PC-3 (cell line): ENCODE measurements around the gene TOLLIP. TPM values are rescaled to one million over a fixed set of nuclear protein-coding genes. Genes with fewer than 3 reads are reported as not detected.

Source experiments
- ATAC-seq: fragments of 200-7000 bp; cut with Tn5 transposase; 2 replicates; pipeline ENCODE4 v1.9.1; 2020; ENCODE audit warnings: mild to moderate bottlenecking, moderate library complexity
- BruUV-seq: library from RNA; stranded (reverse); fragments of 400-500 nt; replicated peaks from 2 replicates; lab custom pipeline; 2021; lab: Mats Ljungman, UMichigan
- CTCF ChIA-PET: fragments of 300-600 bp; sonication (Branson Sonifier 250); formaldehyde crosslinking; loops from one replicate; lab custom pipeline; 2022; ENCODE audit warnings: antibody characterized with exemption; lab: Charles Lee
- POLR2A ChIA-PET: fragments of 300-600 bp; sonication (Branson Sonifier 250); formaldehyde crosslinking; loops from one replicate; lab custom pipeline; 2022; ENCODE audit warnings: antibody characterized with exemption; ENCODE audit not compliant: unreplicated experiment; lab: Charles Lee
- DNase-seq: peaks from one replicate; pipeline ENCODE4 v3.0.0-alpha.2; 2015
- H2AFZ ChIP-seq: fragments of 300-600 bp; sonication (generic); 2 replicates; pipeline ENCODE4 v1.6.0; 2016; ENCODE audit warnings: antibody characterized with exemption, low read length
- H3F3A ChIP-seq: fragments of 300-600 bp; sonication (generic); one replicate; pipeline ENCODE4 v1.6.0; 2017; ENCODE audit warnings: antibody characterized with exemption, low read length, control low read depth, mild to moderate bottlenecking; ENCODE audit not compliant: unreplicated experiment
- H3K27ac ChIP-seq: fragments of 300-600 bp; sonication (generic); 2 replicates; pipeline ENCODE4 v1.5.1; 2016; ENCODE audit warnings: mild to moderate bottlenecking, low read length
- H3K27me3 ChIP-seq: fragments of 300-600 bp; sonication (generic); 2 replicates; pipeline ENCODE4 v1.6.1; 2016; ENCODE audit warnings: low read length, mixed read lengths
- H3K36me3 ChIP-seq: fragments of 300-600 bp; sonication (generic); 2 replicates; pipeline ENCODE4 v1.6.1; 2016; ENCODE audit warnings: low read depth, mixed run types, low read length, mixed read lengths
- H3K4me1 ChIP-seq: fragments of 300-600 bp; sonication (generic); 2 replicates; pipeline ENCODE4 v1.5.1; 2016; ENCODE audit warnings: low read length; ENCODE audit not compliant: insufficient read depth
- H3K4me2 ChIP-seq: fragments of 300-600 bp; sonication (generic); 2 replicates; pipeline ENCODE4 v1.6.0; 2016; ENCODE audit warnings: low read length
- H3K4me3 ChIP-seq: fragments of 300-600 bp; sonication (generic); 2 replicates; pipeline ENCODE4 v1.5.1; 2016; ENCODE audit warnings: mild to moderate bottlenecking, low read length, mixed read lengths
- H3K79me2 ChIP-seq: fragments of 300-600 bp; sonication (generic); 2 replicates; pipeline ENCODE4 v1.6.1; 2017; ENCODE audit warnings: low read length, mixed read lengths
- H3K9ac ChIP-seq: fragments of 300-600 bp; sonication (generic); 2 replicates; pipeline ENCODE4 v1.6.0; 2016; ENCODE audit warnings: mild to moderate bottlenecking, low read length
- H3K9me2 ChIP-seq: fragments of 300-600 bp; sonication (generic); replicated peaks from 2 replicates; pipeline ENCODE4 v1.6.1; 2016; ENCODE audit warnings: mixed run types, low read length, mixed read lengths
- H3K9me3 ChIP-seq: fragments of 300-600 bp; sonication (generic); 2 replicates; pipeline ENCODE4 v1.6.1; 2016; ENCODE audit warnings: low read length, mixed read lengths
- H4K20me1 ChIP-seq: fragments of 300-600 bp; sonication (generic); 2 replicates; pipeline ENCODE4 v1.6.1; 2016; ENCODE audit warnings: low read length, mixed read lengths
- EZH2 ChIP-seq: fragments of 300-600 bp; sonication (generic); IDR thresholded peaks from one replicate; pipeline ENCODE4 v1.6.1; 2017; ENCODE audit warnings: antibody characterized with exemption, mild to moderate bottlenecking, low read length; ENCODE audit not compliant: unreplicated experiment
- EZH2phosphoT487 ChIP-seq: fragments of 300-600 bp; sonication (generic); IDR thresholded peaks from 2 replicates; pipeline ENCODE4 v1.6.1; 2018; ENCODE audit warnings: mild to moderate bottlenecking, antibody characterized with exemption, low read length, borderline replicate concordance
- intact Hi-C: fragments of 100-400 bp; cut with micrococcal nuclease; formaldehyde crosslinking; loops from 2 replicates; pipeline ENCODE4 v1.9.0; 2023
- total RNA-seq: library from RNA; depleted of rRNA; stranded (reverse); fragments of >200 nt; gene quantifications from 2 replicates; pipeline ENCODE4 v1.2.3, GENCODE V29; 2014
- TF ChIP-seq, protein P1 (sequence below): fragments of 300-600 bp; sonication (generic); conservative IDR thresholded peaks from 2 replicates; pipeline ENCODE4 v1.5.1; 2017; ENCODE audit warnings: antibody characterized with exemption, low read depth, mild to moderate bottlenecking, low read length

TOLLIP gene
- total RNA-seq, 1 experiment from 2014 or later: 43.2 TPM

DNA sequence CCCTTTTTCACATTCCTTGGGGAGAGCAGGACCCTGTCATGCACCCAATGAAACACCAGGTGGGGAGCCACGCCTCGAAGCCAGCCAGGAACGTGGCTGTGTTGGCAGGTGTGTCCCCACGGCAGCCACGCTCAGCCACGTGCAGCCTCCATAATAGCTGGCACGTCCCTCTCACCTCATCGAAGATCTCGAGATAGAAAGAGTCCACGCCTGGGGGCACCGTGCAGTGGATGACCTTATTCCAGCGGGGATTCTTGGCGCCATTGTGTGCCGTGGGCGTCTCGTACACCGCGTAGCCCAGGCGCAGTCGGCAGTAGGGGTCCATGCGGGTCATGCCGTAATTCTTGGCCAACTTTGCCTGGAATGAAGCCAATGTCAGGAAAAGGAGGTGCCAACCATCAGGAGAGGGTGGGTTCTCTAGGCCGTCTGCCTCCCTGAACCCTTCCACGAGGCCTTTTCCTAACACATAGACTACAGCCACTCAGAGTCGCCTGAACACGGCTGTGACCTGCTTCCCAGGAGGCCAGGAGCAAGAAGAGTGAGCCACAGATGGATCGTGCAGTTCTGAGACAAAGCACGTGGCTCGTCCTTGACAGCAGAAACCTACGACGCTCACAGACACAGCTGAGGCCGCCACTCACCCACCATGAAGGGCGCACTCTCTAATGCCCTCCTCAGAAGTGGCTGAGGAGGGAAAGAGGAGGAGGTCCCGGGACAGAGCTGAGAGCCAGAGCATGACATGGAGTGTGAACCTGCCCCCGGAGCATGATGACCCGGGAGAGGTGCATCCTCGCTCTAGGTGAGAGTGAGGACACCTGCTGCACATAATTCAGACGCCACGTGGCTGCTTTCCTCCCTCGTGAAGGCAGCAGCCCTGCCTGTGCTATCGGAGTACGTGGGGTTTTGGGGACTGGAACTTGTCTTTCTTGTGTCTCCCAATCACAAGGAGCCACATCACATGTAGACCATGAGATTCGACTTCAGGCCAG, 19.1 kb downstream of the TOLLIP start:
- H3K4me2 ChIP-seq: no peak overlapping the region
- no peaks in the 10 kb centered on the region for H3K9me3 ChIP-seq
- H3K36me3 ChIP-seq: peaks cover 15% of the 10 kb centered on the region; the same call in 1 of the 2 replicates
- no peaks in the 10 kb centered on the region for H3K4me1 ChIP-seq
- TF ChIP-seq, protein P1, sequence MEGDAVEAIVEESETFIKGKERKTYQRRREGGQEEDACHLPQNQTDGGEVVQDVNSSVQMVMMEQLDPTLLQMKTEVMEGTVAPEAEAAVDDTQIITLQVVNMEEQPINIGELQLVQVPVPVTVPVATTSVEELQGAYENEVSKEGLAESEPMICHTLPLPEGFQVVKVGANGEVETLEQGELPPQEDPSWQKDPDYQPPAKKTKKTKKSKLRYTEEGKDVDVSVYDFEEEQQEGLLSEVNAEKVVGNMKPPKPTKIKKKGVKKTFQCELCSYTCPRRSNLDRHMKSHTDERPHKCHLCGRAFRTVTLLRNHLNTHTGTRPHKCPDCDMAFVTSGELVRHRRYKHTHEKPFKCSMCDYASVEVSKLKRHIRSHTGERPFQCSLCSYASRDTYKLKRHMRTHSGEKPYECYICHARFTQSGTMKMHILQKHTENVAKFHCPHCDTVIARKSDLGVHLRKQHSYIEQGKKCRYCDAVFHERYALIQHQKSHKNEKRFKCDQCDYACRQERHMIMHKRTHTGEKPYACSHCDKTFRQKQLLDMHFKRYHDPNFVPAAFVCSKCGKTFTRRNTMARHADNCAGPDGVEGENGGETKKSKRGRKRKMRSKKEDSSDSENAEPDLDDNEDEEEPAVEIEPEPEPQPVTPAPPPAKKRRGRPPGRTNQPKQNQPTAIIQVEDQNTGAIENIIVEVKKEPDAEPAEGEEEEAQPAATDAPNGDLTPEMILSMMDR: no peak
- no peak for TF ChIP-seq EZH2
- no peak for TF ChIP-seq EZH2phosphoT487
- ATAC-seq (no peak), DNase-seq (no peak)
- BruUV-seq: no TSS peak
- CTCF ChIA-PET: no interaction called here
- H4K20me1 ChIP-seq: no peaks in the 10 kb centered on the region
- H3K4me3 ChIP-seq: no peak overlapping the region
- no peak overlapping the region for H3K27ac ChIP-seq
- H3K79me2 ChIP-seq: no peaks in the 10 kb centered on the region
- H3F3A ChIP-seq: no peaks in the 10 kb centered on the region
- H2AFZ ChIP-seq: no peak overlapping the region
- no peaks in the 10 kb centered on the region for H3K27me3 ChIP-seq
- no peaks in the 10 kb centered on the region for H3K9me2 ChIP-seq
- no peak overlapping the region for H3K9ac ChIP-seq
- intact Hi-C loops: no loop called here
- POLR2A ChIA-PET: no interaction called here

DNA sequence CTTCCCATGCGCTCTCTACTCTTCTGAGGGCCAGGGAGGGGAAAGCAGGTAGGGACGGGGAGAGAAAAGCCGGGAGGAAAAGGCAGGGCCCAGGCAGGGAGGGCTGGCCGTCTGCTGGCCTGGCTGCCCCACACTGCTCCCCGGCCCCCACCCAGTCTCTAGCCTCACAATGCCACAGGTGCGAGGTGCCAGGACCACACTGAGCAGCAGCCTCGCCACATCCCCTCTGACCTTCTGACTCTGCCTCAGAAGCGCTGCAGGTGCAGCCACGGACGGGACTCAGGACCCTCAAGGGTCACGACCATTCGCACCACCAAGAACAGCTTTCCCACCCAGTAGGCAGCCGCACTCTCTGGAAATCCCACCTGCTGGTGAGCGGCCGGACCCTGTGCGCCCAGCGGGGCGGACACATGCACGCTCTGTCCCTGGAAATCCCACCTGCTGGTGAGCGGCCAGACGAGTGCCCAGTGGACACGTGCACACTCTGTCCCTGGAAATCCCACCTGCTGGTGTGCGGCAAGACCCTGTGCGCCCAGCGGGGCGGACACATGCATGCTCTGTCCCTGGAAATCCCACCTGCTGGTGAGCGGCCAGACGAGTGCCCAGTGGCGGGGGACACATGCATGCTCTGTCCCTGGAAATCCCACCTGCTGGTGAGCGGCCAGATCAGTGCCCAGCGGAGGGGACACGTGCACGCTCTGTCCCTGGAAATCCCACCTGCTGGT, 20.1 kb downstream of the TOLLIP start:
- intact Hi-C loops: no loop called here
- ChIA-PET POLR2A (no interaction called here), CTCF (no interaction called here)
- no peak for ATAC-seq
- DNase-seq: no peak
- Histone ChIP-seq H2AFZ (no peak overlapping the region), H4K20me1 (no peaks in the 10 kb centered on the region), H3K27me3 (no peaks in the 10 kb centered on the region), H3K4me1 (no peaks in the 10 kb centered on the region), H3K36me3 (peaks cover 15% of the 10 kb centered on the region; the same call in 1 of the 2 replicates), H3K79me2 (no peaks in the 10 kb centered on the region), H3K9me2 (no peaks in the 10 kb centered on the region), H3K9me3 (no peaks in the 10 kb centered on the region), H3K27ac (no peak overlapping the region), H3K4me3 (no peak overlapping the region), H3K4me2 (no peak overlapping the region), H3K9ac (no peak overlapping the region), H3F3A (no peaks in the 10 kb centered on the region)
- BruUV-seq: no TSS peak
- TF ChIP-seq, protein P1: no peak
- TF ChIP-seq EZH2phosphoT487: no peak
